GM21515 (cell line): ENCODE results near the gene PPP1R13L.
"Not testable (repeated sequence)": the region's sequence is repeated elsewhere in the genome, so short reads cannot be mapped to it uniquely, and the experiment has no call there.

ENCODE experiments used
- ATAC-seq: cut with Tn5 transposase; IDR thresholded peaks from one replicate; pipeline ENCODE4 v1.9.1; 2021; ENCODE audit not compliant: unreplicated experiment

The PPP1R13L gene

GRCh38 chr19:45349126-45349415, 55.8 kb downstream of the PPP1R13L start:
- ATAC-seq = no peak

- ATAC-seq = no peak
Observed at GRCh38 chr19:45348367-45349125, 56.3 kb downstream of the PPP1R13L start.

- no peak for ATAC-seq
Observed at GRCh38 chr19:45347570-45348366, 57.1 kb downstream of the PPP1R13L start.

- no peak for ATAC-seq
Observed at GRCh38 chr19:45346449-45346848, 58.4 kb downstream of the PPP1R13L start.

- ATAC-seq = no peak
Observed at GRCh38 chr19:45345506-45345860, 59.4 kb downstream of the PPP1R13L start.

GRCh38 chr19:45344621-45345505, 60.0 kb downstream of the PPP1R13L start:
- no peak for ATAC-seq

GRCh38 chr19:45342911-45343310, 62.0 kb downstream of the PPP1R13L start:
- no peak for ATAC-seq

- no peak for ATAC-seq
Observed at GRCh38 chr19:45340899-45341453, 63.9 kb downstream of the PPP1R13L start.

GRCh38 chr19:45340232-45340898, 64.5 kb downstream of the PPP1R13L start, which contains the start of gene KLC3:
Gene KLC3 (plus strand): TSS chr19:45340750. CDS start chr19:45345542, 4,792 bp downstream.
- no peak for ATAC-seq

GRCh38 chr19:45339629-45340028, 65.2 kb downstream of the PPP1R13L start:
- no peak for ATAC-seq

GRCh38 chr19:45336696-45337251, 68.1 kb downstream of the PPP1R13L start:
- no peak for ATAC-seq

- ATAC-seq = not testable (repeated sequence)
Observed at GRCh38 chr19:45334881-45335280, 70.0 kb downstream of the PPP1R13L start.

GRCh38 chr19:45333609-45334303, 71.1 kb downstream of the PPP1R13L start:
- ATAC-seq = no peak

- ATAC-seq = no peak
Observed at GRCh38 chr19:45331411-45331810, 73.5 kb downstream of the PPP1R13L start.
